ENCODE data around the gene ANAPC13. TPM values are rescaled to one million over a fixed set of nuclear protein-coding genes. Genes with fewer than 3 reads are reported as not detected.
A peak's percentile ranks its signal among the peaks of the same experiment; 100 is the strongest.

ANAPC13 gene
- total and polyA plus RNA-seq, 10 of the 15 experiments (the other 5 are each of a cell fraction or from before 2014, with no cell fraction given): 34.9 to 139 (median 83.0) TPM

GRCh38 chr3:134487406-134487805 lies 1.6 kb upstream of the ANAPC13 start (continued):
- TF ChIP-seq, protein P1, sequence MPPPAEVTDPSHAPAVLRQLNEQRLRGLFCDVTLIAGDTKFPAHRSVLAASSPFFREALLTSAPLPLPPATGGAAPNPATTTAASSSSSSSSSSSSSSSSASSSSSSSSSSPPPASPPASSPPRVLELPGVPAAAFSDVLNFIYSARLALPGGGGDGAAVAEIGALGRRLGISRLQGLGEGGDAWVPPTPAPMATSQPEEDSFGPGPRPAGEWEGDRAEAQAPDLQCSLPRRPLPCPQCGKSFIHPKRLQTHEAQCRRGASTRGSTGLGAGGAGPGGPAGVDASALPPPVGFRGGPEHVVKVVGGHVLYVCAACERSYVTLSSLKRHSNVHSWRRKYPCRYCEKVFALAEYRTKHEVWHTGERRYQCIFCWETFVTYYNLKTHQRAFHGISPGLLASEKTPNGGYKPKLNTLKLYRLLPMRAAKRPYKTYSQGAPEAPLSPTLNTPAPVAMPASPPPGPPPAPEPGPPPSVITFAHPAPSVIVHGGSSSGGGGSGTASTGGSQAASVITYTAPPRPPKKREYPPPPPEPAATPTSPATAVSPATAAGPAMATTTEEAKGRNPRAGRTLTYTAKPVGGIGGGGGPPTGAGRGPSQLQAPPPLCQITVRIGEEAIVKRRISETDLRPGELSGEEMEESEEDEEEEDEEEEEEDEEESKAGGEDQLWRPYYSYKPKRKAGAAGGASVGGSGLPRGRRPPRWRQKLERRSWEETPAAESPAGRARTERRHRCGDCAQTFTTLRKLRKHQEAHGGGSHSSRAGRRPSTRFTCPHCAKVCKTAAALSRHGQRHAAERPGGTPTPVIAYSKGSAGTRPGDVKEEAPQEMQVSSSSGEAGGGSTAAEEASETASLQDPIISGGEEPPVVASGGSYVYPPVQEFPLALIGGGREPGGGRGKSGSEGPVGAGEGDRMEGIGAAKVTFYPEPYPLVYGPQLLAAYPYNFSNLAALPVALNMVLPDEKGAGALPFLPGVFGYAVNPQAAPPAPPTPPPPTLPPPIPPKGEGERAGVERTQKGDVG (CRISPR knock-in tag; IDR thresholded peaks at IDR 0.05): no peak
- no peak for TF ChIP-seq DPF2 (IDR thresholded peaks at IDR 0.05)
- TF ChIP-seq ZNF207 (IDR thresholded peaks at IDR 0.05; ENCODE audit: borderline replicate concordance): no peak
- no peak for TF ChIP-seq FOS (IDR thresholded peaks at IDR 0.05; ENCODE audit: borderline replicate concordance, extremely low read depth, insufficient read length)
- no peak for TF ChIP-seq SMAD1 (IDR thresholded peaks at IDR 0.05; ENCODE audit: low read depth, partially characterized antibody)
- no peak for TF ChIP-seq TARDBP (IDR thresholded peaks at IDR 0.05; ENCODE audit: borderline replicate concordance)
- TF ChIP-seq GABPA (IDR thresholded peaks at IDR 0.05; ENCODE audit: low read depth): no peak
- TF ChIP-seq ZSCAN29 (IDR thresholded peaks at IDR 0.05): no peak
- TF ChIP-seq, protein P2, sequence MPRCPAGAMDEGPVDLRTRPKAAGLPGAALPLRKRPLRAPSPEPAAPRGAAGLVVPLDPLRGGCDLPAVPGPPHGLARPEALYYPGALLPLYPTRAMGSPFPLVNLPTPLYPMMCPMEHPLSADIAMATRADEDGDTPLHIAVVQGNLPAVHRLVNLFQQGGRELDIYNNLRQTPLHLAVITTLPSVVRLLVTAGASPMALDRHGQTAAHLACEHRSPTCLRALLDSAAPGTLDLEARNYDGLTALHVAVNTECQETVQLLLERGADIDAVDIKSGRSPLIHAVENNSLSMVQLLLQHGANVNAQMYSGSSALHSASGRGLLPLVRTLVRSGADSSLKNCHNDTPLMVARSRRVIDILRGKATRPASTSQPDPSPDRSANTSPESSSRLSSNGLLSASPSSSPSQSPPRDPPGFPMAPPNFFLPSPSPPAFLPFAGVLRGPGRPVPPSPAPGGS (IDR thresholded peaks at IDR 0.05; ENCODE audit: borderline replicate concordance, insufficient read depth, low read depth, low read length, poor library complexity, severe bottlenecking): no peak
- TF ChIP-seq, protein P3, sequence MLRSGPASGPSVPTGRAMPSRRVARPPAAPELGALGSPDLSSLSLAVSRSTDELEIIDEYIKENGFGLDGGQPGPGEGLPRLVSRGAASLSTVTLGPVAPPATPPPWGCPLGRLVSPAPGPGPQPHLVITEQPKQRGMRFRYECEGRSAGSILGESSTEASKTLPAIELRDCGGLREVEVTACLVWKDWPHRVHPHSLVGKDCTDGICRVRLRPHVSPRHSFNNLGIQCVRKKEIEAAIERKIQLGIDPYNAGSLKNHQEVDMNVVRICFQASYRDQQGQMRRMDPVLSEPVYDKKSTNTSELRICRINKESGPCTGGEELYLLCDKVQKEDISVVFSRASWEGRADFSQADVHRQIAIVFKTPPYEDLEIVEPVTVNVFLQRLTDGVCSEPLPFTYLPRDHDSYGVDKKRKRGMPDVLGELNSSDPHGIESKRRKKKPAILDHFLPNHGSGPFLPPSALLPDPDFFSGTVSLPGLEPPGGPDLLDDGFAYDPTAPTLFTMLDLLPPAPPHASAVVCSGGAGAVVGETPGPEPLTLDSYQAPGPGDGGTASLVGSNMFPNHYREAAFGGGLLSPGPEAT (IDR thresholded peaks at IDR 0.05; ENCODE audit: low read depth): no peak
- no peak for TF ChIP-seq SKIL (IDR thresholded peaks at IDR 0.05; ENCODE audit: low read depth, poor library complexity, severe bottlenecking)
- no peak for TF ChIP-seq MLLT1 (IDR thresholded peaks at IDR 0.05)
- TF ChIP-seq, protein P4, sequence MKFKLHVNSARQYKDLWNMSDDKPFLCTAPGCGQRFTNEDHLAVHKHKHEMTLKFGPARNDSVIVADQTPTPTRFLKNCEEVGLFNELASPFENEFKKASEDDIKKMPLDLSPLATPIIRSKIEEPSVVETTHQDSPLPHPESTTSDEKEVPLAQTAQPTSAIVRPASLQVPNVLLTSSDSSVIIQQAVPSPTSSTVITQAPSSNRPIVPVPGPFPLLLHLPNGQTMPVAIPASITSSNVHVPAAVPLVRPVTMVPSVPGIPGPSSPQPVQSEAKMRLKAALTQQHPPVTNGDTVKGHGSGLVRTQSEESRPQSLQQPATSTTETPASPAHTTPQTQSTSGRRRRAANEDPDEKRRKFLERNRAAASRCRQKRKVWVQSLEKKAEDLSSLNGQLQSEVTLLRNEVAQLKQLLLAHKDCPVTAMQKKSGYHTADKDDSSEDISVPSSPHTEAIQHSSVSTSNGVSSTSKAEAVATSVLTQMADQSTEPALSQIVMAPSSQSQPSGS (IDR thresholded peaks at IDR 0.05; ENCODE audit: low read length): no peak; the same call in 1 of the 2 replicates
- no peak for TF ChIP-seq STAT3 (IDR thresholded peaks at IDR 0.05; ENCODE audit: low read depth, low read length)
- TF ChIP-seq MEF2A (IDR thresholded peaks at IDR 0.05; ENCODE audit: insufficient read depth, low read depth, low read length): peak; percentile 90
- TF ChIP-seq ZNF384 (IDR thresholded peaks at IDR 0.05; ENCODE audit: borderline replicate concordance, low read depth, low read length): no peak
- no peak for TF ChIP-seq SMAD5 (IDR thresholded peaks at IDR 0.05; ENCODE audit: low read depth)
- TF ChIP-seq NR2C1 (IDR thresholded peaks at IDR 0.05): no peak
- no peak for TF ChIP-seq CEBPB (IDR thresholded peaks at IDR 0.05; ENCODE audit: borderline replicate concordance in 1 of 2, low read depth in 2 of 2, low read length in 2 of 2)
